A204.1 (cell line): ENCODE data around the gene FTO.
A peak's percentile ranks its signal among the peaks of the same experiment; 100 is the strongest.

Source experiments
- FAIRE-seq: peaks from 2 replicates; lab custom pipeline; 2012; peaks lifted over from hg19 to GRCh38; lab: Jason Lieb, UNC

Gene FTO

DNA sequence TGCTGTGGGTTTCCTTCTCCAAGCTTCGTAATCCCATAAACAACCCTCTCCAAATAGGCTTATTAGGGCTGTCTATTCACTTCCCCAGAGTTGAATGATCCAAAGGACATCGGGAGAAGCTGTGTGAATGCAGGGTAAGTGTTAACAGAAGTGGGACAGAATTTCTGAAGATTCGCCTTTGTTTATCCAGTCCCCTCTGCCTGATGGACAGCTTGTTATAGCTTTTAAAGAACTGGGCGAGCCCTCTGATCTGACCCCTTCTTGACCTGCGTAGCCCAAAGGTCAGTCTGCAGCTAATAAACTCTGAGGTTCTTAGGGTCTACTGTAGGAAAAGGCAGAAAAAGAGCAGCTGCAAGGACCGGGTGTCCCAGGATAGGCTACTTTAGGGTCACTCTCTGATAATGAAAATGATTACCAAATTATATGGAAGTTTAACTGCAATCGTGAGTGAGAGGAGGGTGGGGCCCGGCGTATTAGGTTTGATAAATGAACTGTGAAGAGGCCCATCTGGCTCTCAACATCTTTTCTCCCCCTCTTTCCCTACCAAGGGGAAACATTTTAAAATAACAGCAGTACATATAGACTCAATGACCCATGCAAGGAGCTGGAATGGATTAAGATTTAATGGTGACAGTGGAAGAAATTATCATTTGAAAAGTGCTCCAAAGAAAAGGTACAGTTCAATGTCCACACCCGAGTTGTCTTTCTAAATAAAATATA, 233.4 kb downstream of the FTO start:
- no peak for FAIRE-seq

DNA sequence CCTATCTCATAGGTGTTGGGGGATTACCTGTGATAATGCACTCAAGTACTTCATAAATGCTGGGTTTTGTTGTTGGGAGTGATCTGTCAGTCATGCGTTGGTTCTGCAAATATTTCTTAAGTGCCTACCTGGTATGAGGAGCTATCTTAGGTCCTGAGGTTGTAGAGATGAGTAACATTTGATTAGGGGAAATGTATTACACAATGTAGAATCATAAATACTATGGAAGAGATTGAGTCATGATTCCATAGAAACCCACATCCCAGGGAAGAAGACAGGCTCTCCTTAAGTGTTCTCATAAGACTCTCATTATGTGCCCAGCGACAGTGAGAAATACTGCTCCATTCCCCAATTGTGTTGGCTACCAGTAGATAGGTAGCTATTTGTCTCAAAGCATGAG, 240.1 kb downstream of the FTO start:
- no peak for FAIRE-seq

- FAIRE-seq: no peak
Observed at GRCh38 chr16:53945996-53946395, 242.0 kb downstream of the FTO start.

DNA sequence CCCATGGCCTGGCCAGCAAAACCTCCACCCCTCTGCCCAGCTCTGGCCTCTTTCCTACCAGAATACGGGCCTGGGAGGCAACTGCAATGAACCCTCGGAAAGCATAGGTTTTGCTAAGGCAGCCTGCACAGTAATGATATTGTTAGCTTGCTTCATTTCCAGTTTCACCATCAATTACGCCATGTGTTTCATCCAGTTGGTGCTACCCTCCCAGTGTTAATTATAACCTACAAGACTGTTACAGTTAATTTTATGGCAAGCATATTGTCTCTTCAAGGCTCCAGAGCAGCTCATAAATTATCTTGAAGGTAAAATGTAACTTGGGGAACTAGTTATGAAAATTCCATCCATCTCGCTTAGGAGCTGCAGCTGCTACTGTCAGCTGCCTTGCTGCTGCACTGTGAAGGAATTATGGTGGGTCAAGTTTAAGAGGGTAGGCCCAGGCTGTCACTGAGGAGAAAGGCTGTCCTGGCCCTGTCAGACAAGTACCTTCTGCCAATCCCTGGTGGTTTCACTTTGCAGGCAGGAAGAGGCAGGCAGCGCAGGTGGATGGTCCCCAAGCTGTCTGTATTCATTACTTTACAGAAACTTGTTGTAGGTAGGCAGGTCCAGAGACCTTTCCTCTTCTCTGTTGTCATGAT, 242.9 kb downstream of the FTO start:
- no peak for FAIRE-seq

- FAIRE-seq: no peak
Observed at GRCh38 chr16:53947642-53948041, 243.7 kb downstream of the FTO start.

- FAIRE-seq: no peak
Observed at GRCh38 chr16:53948326-53948725, 244.4 kb downstream of the FTO start.

GRCh38 chr16:53948734-53949430, 244.9 kb downstream of the FTO start:
- no peak for FAIRE-seq

DNA sequence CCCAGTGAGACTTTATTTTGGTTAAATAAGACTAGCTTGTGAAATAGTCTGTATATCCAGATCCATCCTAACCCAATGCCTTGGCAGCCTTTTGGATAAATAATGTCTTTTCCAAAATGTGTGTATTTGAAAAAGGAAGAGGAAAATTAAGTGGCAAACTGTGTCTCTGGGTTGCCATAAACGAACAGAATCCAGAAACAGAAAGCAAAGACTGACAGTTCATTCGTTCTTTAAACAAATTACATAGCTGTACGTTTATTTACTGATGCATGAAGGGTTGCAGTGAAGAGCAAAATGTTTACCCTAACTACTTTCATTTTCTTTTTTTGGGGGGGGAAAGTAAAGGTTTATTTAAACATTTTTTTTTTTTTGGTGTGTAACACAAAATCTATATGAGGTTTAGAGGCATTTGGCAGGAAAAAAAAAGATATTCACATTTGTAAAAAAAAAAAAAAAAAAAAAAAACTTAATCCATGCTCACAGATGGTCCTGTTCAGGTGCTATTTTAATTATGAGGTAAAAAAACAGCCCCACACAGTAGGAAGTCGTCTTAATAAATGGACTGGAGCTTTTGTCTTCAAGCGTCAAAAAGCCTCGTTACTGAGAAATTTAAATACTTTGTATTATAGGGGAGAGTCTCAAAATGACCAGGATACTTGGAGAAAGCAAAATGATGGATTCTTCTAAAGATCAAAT, 245.9 kb downstream of the FTO start:
- no peak for FAIRE-seq

DNA sequence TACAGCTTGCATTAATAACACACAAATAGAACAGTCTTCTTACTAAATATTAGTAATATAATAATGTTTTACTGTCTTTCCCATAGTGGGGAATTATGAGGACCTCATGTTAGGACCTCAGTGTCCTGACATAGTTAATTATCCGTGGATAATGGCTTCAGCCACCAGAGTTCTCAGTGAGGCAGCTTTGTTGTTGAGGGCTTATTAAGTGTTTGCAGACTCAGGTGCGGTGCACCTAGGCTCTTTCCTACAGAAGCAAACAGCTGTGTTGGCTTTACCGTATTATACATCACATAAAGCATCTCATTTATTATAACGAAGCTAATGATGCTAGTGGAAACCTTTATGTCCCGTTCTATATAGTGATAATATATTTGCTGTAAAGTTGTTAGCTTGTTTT, 246.7 kb downstream of the FTO start:
- no peak for FAIRE-seq

DNA sequence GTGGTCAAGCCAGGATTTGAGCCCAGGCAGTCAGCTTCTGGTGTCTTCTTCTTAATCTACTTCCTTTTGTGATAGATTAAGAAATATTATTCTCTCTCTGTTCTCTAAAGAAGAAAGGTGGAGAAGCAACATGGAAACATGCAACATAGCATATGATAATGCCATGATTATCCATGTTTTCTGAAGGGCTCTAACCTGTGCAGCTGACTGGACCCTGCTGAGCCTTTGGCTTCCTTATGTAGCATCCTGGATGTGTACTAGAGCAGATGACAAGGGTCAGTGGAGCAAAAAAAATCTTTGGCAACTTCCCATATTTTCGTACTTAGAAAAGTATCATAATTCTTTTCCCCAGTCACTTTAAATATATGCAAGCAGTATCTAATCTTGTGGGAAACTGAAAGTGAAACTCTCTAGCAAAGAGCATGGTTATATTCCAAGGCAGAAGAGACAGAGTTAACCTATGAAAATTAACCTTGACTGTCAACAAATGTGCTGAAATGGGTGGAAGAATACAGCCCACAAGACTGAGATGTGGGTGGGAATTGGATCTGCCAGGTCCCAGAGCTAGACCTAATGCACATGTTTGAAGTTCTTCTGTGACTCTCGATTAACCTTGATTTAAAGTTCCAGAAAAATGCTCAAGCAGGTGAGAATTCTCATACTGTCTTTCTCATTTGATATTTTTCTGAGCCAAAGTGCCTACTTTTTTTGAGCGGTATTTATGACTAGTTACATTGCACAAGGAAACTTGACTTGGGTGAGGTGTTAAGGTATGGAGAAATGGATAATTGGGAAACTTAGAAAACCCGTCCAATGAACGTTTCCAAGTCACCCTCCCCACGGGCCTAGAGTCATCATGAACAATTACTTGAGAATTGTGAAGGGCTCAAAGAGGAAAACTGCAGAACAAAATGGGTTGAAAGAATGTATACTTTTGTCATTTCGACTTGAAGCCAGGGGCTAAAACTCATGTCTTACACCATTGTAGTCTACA, 248.6 kb downstream of the FTO start:
- FAIRE-seq: peak; percentile 23

GRCh38 chr16:53953336-53953735, 249.4 kb downstream of the FTO start:
- FAIRE-seq: no peak

GRCh38 chr16:53955221-53955875, 251.4 kb downstream of the FTO start:
- FAIRE-seq: no peak

DNA sequence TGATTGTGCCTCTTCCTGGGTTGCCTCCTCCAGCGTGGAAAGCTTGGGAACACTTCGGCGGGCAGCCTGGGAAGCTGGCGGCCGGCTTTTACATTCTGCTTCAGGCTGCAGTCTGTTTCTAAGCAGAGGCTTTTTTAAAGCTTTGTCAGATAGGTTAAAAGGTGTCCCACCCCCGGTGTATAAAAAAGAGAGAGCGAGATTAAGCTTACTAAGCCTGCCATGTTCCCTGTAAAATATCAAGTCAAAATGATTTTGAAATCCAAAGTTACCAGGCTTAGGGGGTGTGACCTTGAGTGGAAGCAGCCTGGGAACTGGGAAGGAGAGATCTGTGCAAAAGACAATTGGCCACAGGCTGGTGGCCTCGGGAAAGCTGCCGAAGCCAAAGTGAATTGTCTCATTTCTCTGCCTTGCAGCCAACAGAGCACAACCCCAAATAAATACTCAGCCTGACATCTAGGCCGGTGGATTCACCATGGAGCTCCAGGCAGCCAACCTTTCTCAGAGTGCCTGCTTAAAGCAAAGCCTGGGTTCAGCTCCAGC, 254.5 kb downstream of the FTO start:
- FAIRE-seq: no peak

- no peak for FAIRE-seq
Observed at GRCh38 chr16:53960050-53960812, 256.3 kb downstream of the FTO start.

DNA sequence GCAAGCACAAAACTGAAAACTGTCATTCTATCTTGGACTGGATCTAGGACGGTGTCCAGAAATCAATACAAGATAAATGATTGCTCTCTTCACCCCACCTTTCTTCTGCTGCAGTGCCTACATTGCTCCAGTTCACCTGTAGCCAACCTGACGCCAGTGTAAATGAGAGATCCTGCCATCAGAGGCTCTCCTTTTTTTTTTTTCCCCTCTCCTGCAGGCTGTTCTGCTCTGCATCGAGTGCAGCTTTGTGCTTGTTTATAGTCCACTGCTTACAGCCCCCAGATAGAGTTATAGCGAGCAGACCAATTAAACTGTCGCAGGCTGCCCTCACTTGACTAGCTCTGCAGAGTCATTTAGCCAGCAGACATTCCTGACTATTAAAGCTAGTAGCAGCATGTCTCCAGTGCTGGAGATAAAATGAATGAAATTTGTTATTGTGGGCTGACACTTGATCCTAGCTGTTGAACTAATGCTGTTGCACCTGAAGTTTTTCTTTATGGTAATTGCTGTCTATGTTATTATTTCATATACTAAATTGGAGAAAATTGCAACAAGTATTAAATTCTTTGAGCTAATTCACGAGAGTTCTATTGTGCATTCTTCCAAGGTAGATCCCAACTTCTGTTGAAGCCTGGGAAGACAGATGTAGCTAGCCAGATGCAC, 257.1 kb downstream of the FTO start:
- no peak for FAIRE-seq

DNA sequence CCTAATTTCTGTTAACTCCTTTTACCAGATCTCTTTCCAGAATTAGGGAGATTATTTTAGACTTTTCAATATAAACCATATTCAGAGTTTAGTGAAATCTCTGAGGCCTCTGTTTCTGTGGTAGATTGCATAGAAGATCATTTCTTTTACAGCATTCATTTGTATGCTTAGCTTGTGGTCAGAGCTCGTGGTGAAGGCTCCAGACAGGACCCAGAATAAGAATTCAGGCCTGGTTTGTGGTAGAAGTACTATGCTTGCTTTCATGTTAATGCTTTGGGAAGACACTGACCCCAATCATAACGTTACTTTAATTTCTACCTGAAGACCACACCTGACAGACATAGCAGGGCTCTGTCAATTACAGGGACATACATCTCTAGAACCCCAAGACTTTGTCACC, 258.1 kb downstream of the FTO start:
- no peak for FAIRE-seq

GRCh38 chr16:53964145-53964790, 260.3 kb downstream of the FTO start:
- FAIRE-seq: no peak

GRCh38 chr16:53966821-53967571, 263.0 kb downstream of the FTO start:
- FAIRE-seq: no peak
